PFSK-1 (cell line): ENCODE measurements around the gene RHBDD1.

Experiments
- POLR2AphosphoS5 ChIP-seq: IDR thresholded peaks from 2 replicates; pipeline ENCODE4 v1.6.1; 2012; ENCODE audit warnings: low read depth, mild to moderate bottlenecking, control low read depth, low read length, moderate library complexity
- REST ChIP-seq, 2 experiments: IDR thresholded peaks; 2 replicates each; pipeline versions ENCODE4 v1.6.1 to v1.8.0; 2011 to 2012; ENCODE audit warnings: low read depth in 2 of 2, low read length in 2 of 2, control low read depth in 1 of 2, inconsistent platforms in 1 of 2, mild to moderate bottlenecking in 1 of 2, moderate library complexity in 1 of 2; ENCODE audit not compliant: insufficient read depth in 1 of 2

GRCh38 chr2:227006189-227006897, 170.5 kb downstream of the RHBDD1 start:
- TF ChIP-seq REST (IDR thresholded peaks at IDR 0.05; ENCODE audit: insufficient read depth in 1 of 2, low read depth in 2 of 2, low read length in 2 of 2) (no peak), POLR2AphosphoS5 (no peak)
